ENCODE data around the gene ADSS1.
A peak's percentile ranks its signal among the peaks of the same experiment; 100 is the strongest.

Gene ADSS1

DNA sequence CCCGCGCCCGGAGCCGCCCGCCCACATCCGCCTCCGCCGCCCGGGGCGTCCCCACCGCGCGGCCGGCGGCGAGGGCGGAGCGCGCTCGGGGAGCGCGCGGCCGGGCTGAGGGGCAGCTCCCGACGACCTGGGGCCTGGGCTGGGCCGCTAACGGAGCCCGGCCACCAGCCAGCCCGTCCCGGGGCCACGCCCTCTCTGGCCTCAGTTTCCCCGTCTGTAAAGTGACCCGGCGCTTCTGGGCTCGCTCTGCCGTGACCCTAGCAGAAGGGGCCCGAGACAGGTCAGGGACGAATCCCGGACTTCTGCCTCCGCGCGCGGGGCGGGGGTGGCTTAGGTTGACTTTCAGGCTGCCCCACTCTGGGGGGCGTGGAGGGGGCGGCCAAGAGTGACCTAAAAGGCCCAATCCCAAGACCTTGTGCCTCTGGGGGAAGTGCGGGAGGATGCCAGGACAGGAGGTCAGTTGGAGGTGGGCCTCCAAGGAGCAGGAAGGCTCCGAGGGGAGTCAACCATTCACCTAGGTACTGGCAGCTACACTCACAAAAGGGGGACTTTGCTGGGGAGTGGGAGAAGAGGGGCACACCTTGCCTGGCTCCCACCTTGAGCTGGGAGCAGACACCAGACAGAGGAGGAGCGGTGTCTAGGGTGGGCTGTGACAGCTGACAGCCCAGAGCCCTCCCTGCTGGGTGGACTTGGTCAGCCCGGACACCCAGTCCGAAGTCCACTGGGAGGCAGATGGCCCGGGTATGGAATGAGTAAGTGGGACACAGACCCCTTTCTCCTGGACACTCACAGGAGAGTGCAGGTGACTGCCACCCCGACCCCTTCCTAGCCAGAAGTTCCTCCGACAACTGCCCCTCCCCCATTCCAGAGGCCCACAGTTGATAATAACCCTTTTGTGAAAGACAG, 72.0 kb downstream of the ADSS1 start:
- Histone ChIP-seq H3K27me3 (ENCODE audit: control insufficient read depth in 1 of 2, insufficient read depth in 2 of 2, low read length in 2 of 2) (no peaks in the 10 kb centered on the region), H3K9me3 (ENCODE audit: control insufficient read depth in 1 of 2, low read length in 2 of 2) (no peaks in the 10 kb centered on the region), H3K36me3 (ENCODE audit: control insufficient read depth in 1 of 2, insufficient read depth in 2 of 2, low read length in 2 of 2) (peaks cover 8 to 11% of the 10 kb centered on the region in 2 donors), H3K4me1 (ENCODE audit: control insufficient read depth in 1 of 2, insufficient read depth in 2 of 2, low read length in 2 of 2) (peaks cover 49 to 50% of the 10 kb centered on the region in 2 donors), H3K9ac (ENCODE audit: low read depth in 1 of 2, low read length in 2 of 2) (peak overlapping the region; percentile 54 to 74), H3K4me3 (ENCODE audit: low read depth in 1 of 2, low read length in 2 of 2) (peak overlapping the region; percentile 56 to 62), H3K27ac (ENCODE audit: low read depth, low read length) (peak overlapping the region; percentile 70)

DNA sequence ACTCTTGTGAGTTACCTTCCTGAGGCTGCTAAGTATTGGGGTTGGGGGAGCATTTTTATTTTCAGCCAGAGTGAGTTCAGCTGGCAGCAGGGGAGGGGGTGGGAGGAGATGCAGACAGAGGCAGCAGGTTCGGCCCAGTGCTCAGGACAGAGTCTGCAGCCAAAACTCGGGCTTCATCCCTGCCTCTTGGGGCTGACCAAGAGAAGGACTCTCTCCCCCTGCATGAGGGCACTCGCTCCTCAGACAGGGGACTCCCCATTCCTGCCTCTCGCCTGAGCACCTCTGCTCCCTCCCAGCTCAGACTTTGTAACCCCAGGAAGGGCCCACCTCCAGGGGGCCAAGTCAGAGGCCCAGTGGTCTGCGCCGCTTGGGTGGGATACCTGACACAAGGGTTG, 72.7 kb downstream of the ADSS1 start:
- H3K9ac ChIP-seq (ENCODE audit: low read depth in 1 of 2, low read length in 2 of 2), result peak overlapping the region; percentile 3 to 74
- no peak overlapping the region for H3K4me3 ChIP-seq (ENCODE audit: low read depth in 1 of 2, low read length in 2 of 2)
- peaks cover 54 to 57% of the 10 kb centered on the region in 2 donors for H3K4me1 ChIP-seq (ENCODE audit: control insufficient read depth in 1 of 2, insufficient read depth in 2 of 2, low read length in 2 of 2)
- no peaks in the 10 kb centered on the region for H3K27me3 ChIP-seq (ENCODE audit: control insufficient read depth in 1 of 2, insufficient read depth in 2 of 2, low read length in 2 of 2)
- no peaks in the 10 kb centered on the region for H3K9me3 ChIP-seq (ENCODE audit: control insufficient read depth in 1 of 2, low read length in 2 of 2)
- H3K27ac ChIP-seq (ENCODE audit: low read depth, low read length), result no peak overlapping the region
- H3K36me3 ChIP-seq (ENCODE audit: control insufficient read depth in 1 of 2, insufficient read depth in 2 of 2, low read length in 2 of 2), result peaks cover 2 to 5% of the 10 kb centered on the region in 2 donors

Data from duodenal mucosa (tissue), 2 donors.